CD4-positive, alpha-beta memory T cell (primary cell): ENCODE measurements around the gene TMEM163. TPM values are rescaled to one million over a fixed set of nuclear protein-coding genes. Genes with fewer than 3 reads are reported as not detected.

ENCODE experiments used
- CTCF ChIA-PET: fragments of 350-600 bp; sonication (Branson Sonifier 250); formaldehyde crosslinking; loops from one replicate; lab custom pipeline; 2021; ENCODE audit warnings: inconsistent platforms; ENCODE audit not compliant: partially characterized antibody; lab: Charles Lee
- POLR2A ChIA-PET: fragments of 350-600 bp; sonication (Branson Sonifier 250); formaldehyde crosslinking; loops from one replicate; lab custom pipeline; 2021; ENCODE audit not compliant: partially characterized antibody; lab: Charles Lee
- DNase-seq, 5 donors: peaks; one replicate each; pipeline versions ENCODE4 v3.0.0 to v3.0.0-alpha.2; 2020 to 2022; ENCODE audit warnings: mixed read lengths in 1 of 5
- H3K27ac ChIP-seq: one replicate; pipeline ENCODE4 v1.7.0; 2013; ENCODE audit warnings: low read depth, low read length
- H3K27me3 ChIP-seq: 2 replicates; pipeline ENCODE4 v1.7.0; 2013; ENCODE audit warnings: mild to moderate bottlenecking, low read length, moderate library complexity; ENCODE audit not compliant: insufficient read depth
- H3K36me3 ChIP-seq: 2 replicates; pipeline ENCODE4 v1.7.0; 2013; ENCODE audit warnings: mild to moderate bottlenecking, low read length, moderate library complexity; ENCODE audit not compliant: insufficient read depth
- H3K4me1 ChIP-seq: 2 replicates; pipeline ENCODE4 v1.7.0; 2013; ENCODE audit warnings: mild to moderate bottlenecking, low read length, moderate library complexity; ENCODE audit not compliant: insufficient read depth
- H3K4me3 ChIP-seq, 2 donors: one replicate each; pipeline ENCODE4 v1.7.0; 2013; ENCODE audit warnings: low read length in 2 of 2, mild to moderate bottlenecking in 1 of 2
- H3K9me3 ChIP-seq, 2 donors: one replicate each; pipeline ENCODE4 v1.7.0; 2013; ENCODE audit warnings: low read length in 2 of 2, control low read depth in 1 of 2; ENCODE audit not compliant: control insufficient read depth in 1 of 2
- H3K27ac Mint-ChIP-seq, 7 donors: one replicate each; pipeline ENCODE4 v1.8.0; 2020 to 2021; ENCODE audit warnings: mixed read lengths in 7 of 7, mild to moderate bottlenecking in 6 of 7, inconsistent platforms in 3 of 7, moderate library complexity in 3 of 7
- H3K27me3 Mint-ChIP-seq, 2 donors: one replicate each; pipeline ENCODE4 v1.8.0; 2020 to 2021; ENCODE audit warnings: mixed read lengths in 2 of 2
- H3K36me3 Mint-ChIP-seq, 2 donors: one replicate each; pipeline ENCODE4 v1.8.0; 2020 to 2021; ENCODE audit warnings: mixed read lengths in 2 of 2, inconsistent platforms in 1 of 2, mild to moderate bottlenecking in 1 of 2
- H3K4me1 Mint-ChIP-seq, 4 donors: one replicate each; pipeline ENCODE4 v1.8.0; 2020 to 2021; ENCODE audit warnings: mixed read lengths in 4 of 4, mild to moderate bottlenecking in 1 of 4
- H3K4me3 Mint-ChIP-seq, 8 donors: one replicate each; pipeline ENCODE4 v1.8.0; 2020 to 2021; ENCODE audit warnings: mixed read lengths in 8 of 8, mild to moderate bottlenecking in 7 of 8, moderate library complexity in 6 of 8, inconsistent platforms in 3 of 8
- H3K9me3 Mint-ChIP-seq, 8 donors: one replicate each; pipeline ENCODE4 v1.8.0; 2020 to 2021; ENCODE audit warnings: mixed read lengths in 8 of 8, mild to moderate bottlenecking in 5 of 8, inconsistent platforms in 3 of 8, moderate library complexity in 1 of 8
- intact Hi-C: fragments of 100-400 bp; cut with micrococcal nuclease; formaldehyde crosslinking; loops from one replicate; pipeline ENCODE4 v1.15.1; 2023
- polyA plus RNA-seq, 2 donors: library from polyadenylated mRNA; unstranded; fragments of 300-500 nt; fragmentation: Illumina TruSeq; gene quantifications; one replicate each; pipeline ENCODE4 v1.2.3, GENCODE V29; 2021
- total RNA-seq, 2 experiments: library from RNA; stranded (reverse); gene quantifications; one replicate each; pipeline ENCODE4 v1.2.3, GENCODE V29; 2021

The TMEM163 gene
- total and polyA plus RNA-seq, 4 experiments from 2014 or later: 0.47 TPM; not detected in 3

GRCh38 chr2:134500211-134500935 lies 218.4 kb downstream of the TMEM163 start:
- H3K36me3 ChIP-seq: no peaks in the 10 kb centered on the region
- H3K9me3 Mint-ChIP-seq: peaks cover 0 to 3% (median 0%) of the 10 kb centered on the region in 8 donors
- no peaks in the 10 kb centered on the region for H3K4me1 Mint-ChIP-seq
- no peaks in the 10 kb centered on the region for H3K36me3 Mint-ChIP-seq
- intact Hi-C loops: no loop called here
- ChIA-PET POLR2A (no interaction called here), CTCF (no interaction called here)
- peaks cover 1 to 2% of the 10 kb centered on the region in 2 donors for H3K27me3 Mint-ChIP-seq
- peaks cover 6% of the 10 kb centered on the region for H3K27me3 ChIP-seq
- no peak overlapping the region for H3K27ac ChIP-seq
- H3K4me1 ChIP-seq: no peaks in the 10 kb centered on the region
- no peak overlapping the region for H3K4me3 Mint-ChIP-seq
- H3K4me3 ChIP-seq: no peak overlapping the region
- DNase-seq: no peak
- H3K27ac Mint-ChIP-seq: no peak overlapping the region
- H3K9me3 ChIP-seq: no peaks in the 10 kb centered on the region

GRCh38 chr2:134499307-134499926 lies 219.4 kb downstream of the TMEM163 start:
- Mint-ChIP-seq H3K27me3 (peaks cover 1 to 2% of the 10 kb centered on the region in 2 donors), H3K4me3 (no peak overlapping the region), H3K36me3 (no peaks in the 10 kb centered on the region), H3K27ac (no peak overlapping the region), H3K4me1 (no peaks in the 10 kb centered on the region), H3K9me3 (peaks cover 0 to 3% (median 0%) of the 10 kb centered on the region in 8 donors)
- Histone ChIP-seq H3K36me3 (no peaks in the 10 kb centered on the region), H3K4me1 (no peaks in the 10 kb centered on the region), H3K27me3 (peaks cover 6% of the 10 kb centered on the region), H3K4me3 (no peak overlapping the region), H3K27ac (no peak overlapping the region), H3K9me3 (no peaks in the 10 kb centered on the region)
- ChIA-PET POLR2A (no interaction called here), CTCF (no interaction called here)
- no peak for DNase-seq
- intact Hi-C loops: no loop called here

- no peak for DNase-seq
- Histone ChIP-seq H3K36me3 (no peaks in the 10 kb centered on the region), H3K4me1 (no peaks in the 10 kb centered on the region), H3K27ac (no peak overlapping the region), H3K9me3 (no peaks in the 10 kb centered on the region), H3K4me3 (no peak overlapping the region), H3K27me3 (peaks cover 6% of the 10 kb centered on the region)
- Mint-ChIP-seq H3K27ac (no peak overlapping the region), H3K27me3 (peaks cover 1 to 2% of the 10 kb centered on the region in 2 donors), H3K9me3 (peaks cover 0 to 2% (median 0%) of the 10 kb centered on the region in 8 donors), H3K4me1 (no peaks in the 10 kb centered on the region), H3K4me3 (no peak overlapping the region), H3K36me3 (no peaks in the 10 kb centered on the region)
- POLR2A ChIA-PET: no interaction called here
- CTCF ChIA-PET: no interaction called here
- intact Hi-C loops: no loop called here
Measured at GRCh38 chr2:134498654-134499053, 220.1 kb downstream of the TMEM163 start.

GRCh38 chr2:134493797-134494196 lies 225.0 kb downstream of the TMEM163 start:
- POLR2A ChIA-PET: no interaction called here
- CTCF ChIA-PET: no interaction called here
- no peak overlapping the region for H3K27ac ChIP-seq
- Mint-ChIP-seq H3K4me1 (peaks cover 0 to 2% (median 0%) of the 10 kb centered on the region in 4 donors), H3K27ac (no peak overlapping the region), H3K4me3 (no peak overlapping the region), H3K27me3 (peaks cover 0 to 8% of the 10 kb centered on the region in 2 donors), H3K9me3 (no peaks in the 10 kb centered on the region), H3K36me3 (no peaks in the 10 kb centered on the region)
- no peak overlapping the region for H3K4me3 ChIP-seq
- no peaks in the 10 kb centered on the region for H3K36me3 ChIP-seq
- no peak for DNase-seq
- no peaks in the 10 kb centered on the region for H3K4me1 ChIP-seq
- H3K9me3 ChIP-seq: no peaks in the 10 kb centered on the region
- no peaks in the 10 kb centered on the region for H3K27me3 ChIP-seq
- intact Hi-C loops: no loop called here

GRCh38 chr2:134491771-134492441 lies 226.9 kb downstream of the TMEM163 start:
- Histone ChIP-seq H3K27ac (no peak overlapping the region), H3K27me3 (no peaks in the 10 kb centered on the region), H3K4me3 (no peak overlapping the region), H3K9me3 (no peaks in the 10 kb centered on the region), H3K4me1 (no peaks in the 10 kb centered on the region), H3K36me3 (no peaks in the 10 kb centered on the region)
- Mint-ChIP-seq H3K27ac (no peak overlapping the region), H3K4me3 (no peak overlapping the region), H3K9me3 (no peaks in the 10 kb centered on the region), H3K36me3 (no peaks in the 10 kb centered on the region), H3K4me1 (peaks cover 0 to 2% (median 0%) of the 10 kb centered on the region in 4 donors), H3K27me3 (peaks cover 0 to 8% of the 10 kb centered on the region in 2 donors)
- no peak for DNase-seq
- intact Hi-C loops: no loop called here
- POLR2A ChIA-PET: no interaction called here
- CTCF ChIA-PET: interaction anchor here (0.7 to 1.4 kb wide), 3 partner anchors 102 to 605 kb away, joined by 3 to 5 read pairs (median 4); no protein-coding TSS in a partner anchor

GRCh38 chr2:134491022-134491421 lies 227.8 kb downstream of the TMEM163 start:
- Mint-ChIP-seq H3K27me3 (peaks cover 0 to 8% of the 10 kb centered on the region in 2 donors), H3K4me3 (no peak overlapping the region), H3K4me1 (peaks cover 0 to 2% (median 0%) of the 10 kb centered on the region in 4 donors), H3K27ac (no peak overlapping the region), H3K36me3 (no peaks in the 10 kb centered on the region), H3K9me3 (no peaks in the 10 kb centered on the region)
- Histone ChIP-seq H3K27me3 (no peaks in the 10 kb centered on the region), H3K4me1 (no peaks in the 10 kb centered on the region), H3K27ac (no peak overlapping the region), H3K9me3 (no peaks in the 10 kb centered on the region), H3K4me3 (no peak overlapping the region), H3K36me3 (no peaks in the 10 kb centered on the region)
- intact Hi-C loops: no loop called here
- ChIA-PET CTCF (interaction anchor here (0.7 to 1.4 kb wide), 4 partner anchors 101 to 604 kb away, joined by 3 to 5 read pairs (median 4); no protein-coding TSS in a partner anchor), POLR2A (no interaction called here)
- no peak for DNase-seq

GRCh38 chr2:134490559-134490958 lies 228.2 kb downstream of the TMEM163 start:
- Histone ChIP-seq H3K4me1 (no peaks in the 10 kb centered on the region), H3K27me3 (no peaks in the 10 kb centered on the region), H3K4me3 (no peak overlapping the region), H3K9me3 (no peaks in the 10 kb centered on the region), H3K36me3 (no peaks in the 10 kb centered on the region), H3K27ac (no peak overlapping the region)
- H3K9me3 Mint-ChIP-seq: no peaks in the 10 kb centered on the region
- no peak for DNase-seq
- no peak overlapping the region for H3K27ac Mint-ChIP-seq
- intact Hi-C loops: no loop called here
- H3K4me3 Mint-ChIP-seq: no peak overlapping the region
- no peaks in the 10 kb centered on the region for H3K36me3 Mint-ChIP-seq
- H3K4me1 Mint-ChIP-seq: peaks cover 0 to 2% (median 0%) of the 10 kb centered on the region in 4 donors
- ChIA-PET POLR2A (no interaction called here), CTCF (interaction anchor here (0.7 to 1.2 kb wide), 2 partner anchors 153 to 373 kb away, joined by 3 to 4 read pairs; no protein-coding TSS in a partner anchor)
- H3K27me3 Mint-ChIP-seq: peaks cover 0 to 8% of the 10 kb centered on the region in 2 donors
